RKO (cell line): Measurements from ENCODE around the gene CATSPER1.
A peak's percentile ranks its signal among the peaks of the same experiment; 100 is the strongest.

Source experiments
- DNase-seq: peaks from one replicate; pipeline ENCODE4 v3.0.0-alpha.2; 2016; ENCODE audit warnings: low spot score

CATSPER1 gene

GRCh38 chr11:66002648-66003225, 23.5 kb downstream of the CATSPER1 start:
- DNase-seq, result peak; percentile 51

GRCh38 chr11:66001942-66002647, 24.2 kb downstream of the CATSPER1 start, which contains the start of the genes BANF1 and EIF1AD:
Gene BANF1 (plus strand): TSS chr11:66002503. CDS start chr11:66003251, 748 bp downstream.
Gene EIF1AD (minus strand): TSS chr11:66002157. CDS start chr11:66000389, 1,768 bp downstream.
- peak; percentile 97 for DNase-seq

GRCh38 chr11:65997286-65997685, 29.0 kb downstream of the CATSPER1 start:
- DNase-seq, result no peak

- no peak for DNase-seq
These were observed 34.2 kb downstream of the CATSPER1 start for GRCh38 chr11:65992056-65992455.

GRCh38 chr11:65988791-65989592, 37.3 kb downstream of the CATSPER1 start:
- DNase-seq, result peak; percentile 96

GRCh38 chr11:65987336-65987735, 38.9 kb downstream of the CATSPER1 start:
- no peak for DNase-seq

- DNase-seq, result no peak
These were observed 42.7 kb downstream of the CATSPER1 start for GRCh38 chr11:65983589-65983987.

GRCh38 chr11:65982824-65983588, 43.3 kb downstream of the CATSPER1 start:
- DNase-seq, result no peak

- no peak for DNase-seq
These were observed 44.1 kb downstream of the CATSPER1 start for GRCh38 chr11:65981972-65982823.

- DNase-seq, result no peak
These were observed 45.1 kb downstream of the CATSPER1 start for GRCh38 chr11:65981101-65981740.

GRCh38 chr11:65979261-65979759, 47.0 kb downstream of the CATSPER1 start:
- no peak for DNase-seq

GRCh38 chr11:65978391-65979238, 47.7 kb downstream of the CATSPER1 start:
- no peak for DNase-seq

- no peak for DNase-seq
These were observed 48.5 kb downstream of the CATSPER1 start for GRCh38 chr11:65977621-65978390.

GRCh38 chr11:65976216-65977176, 49.8 kb downstream of the CATSPER1 start:
- no peak for DNase-seq

- no peak for DNase-seq
These were observed 50.5 kb downstream of the CATSPER1 start for GRCh38 chr11:65975771-65976170.

GRCh38 chr11:65973439-65974110, 52.7 kb downstream of the CATSPER1 start:
- peak; percentile 63 for DNase-seq

- DNase-seq, result no peak
These were observed 54.2 kb downstream of the CATSPER1 start for GRCh38 chr11:65972116-65972515.
